ENCODE data around the gene SASH1.

DNA sequence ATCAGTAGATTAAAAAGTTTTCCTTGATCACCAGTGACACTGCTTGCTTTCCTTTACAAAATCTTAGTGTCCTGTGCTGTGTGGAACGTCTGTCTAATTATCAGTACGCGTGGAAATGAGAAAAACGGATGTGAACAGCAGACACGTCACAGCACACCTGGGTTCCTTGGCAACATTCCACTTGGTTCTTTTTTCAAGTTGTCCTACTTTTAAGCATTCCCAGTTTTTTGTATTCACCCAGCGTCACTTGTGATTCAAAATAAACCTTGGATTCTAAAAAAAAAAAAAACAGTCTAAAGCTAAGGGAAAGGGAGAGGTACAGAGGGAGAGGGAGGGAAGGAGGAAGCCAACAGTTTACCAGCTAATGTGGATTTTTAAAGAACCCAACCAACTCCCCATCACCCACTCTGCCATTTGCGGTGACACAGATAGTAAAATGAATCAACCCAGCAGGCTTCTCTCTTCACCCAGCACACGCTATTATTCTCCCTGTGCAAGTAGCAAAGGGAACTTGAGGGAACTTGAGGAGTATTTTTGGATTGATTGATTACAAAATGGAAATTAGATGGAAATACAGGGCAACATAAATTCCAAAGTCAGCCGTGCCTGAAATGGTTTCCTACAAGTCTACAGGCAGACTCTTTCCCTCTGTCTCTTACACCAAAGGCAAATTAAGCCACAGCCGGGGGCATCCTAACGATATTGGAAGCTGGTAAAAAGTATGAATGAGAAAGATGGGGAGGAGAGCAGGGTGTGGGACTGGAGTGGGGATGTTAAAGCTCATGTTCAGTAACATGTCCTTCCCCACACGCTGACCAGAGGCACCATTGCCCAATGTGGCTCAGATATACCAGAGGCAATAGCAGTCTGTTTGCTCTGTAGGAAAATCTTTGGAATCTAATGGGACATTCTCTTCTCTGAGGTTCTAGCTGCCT lies 129.8 kb downstream of the SASH1 start:
- TF ChIP-seq, protein P1, sequence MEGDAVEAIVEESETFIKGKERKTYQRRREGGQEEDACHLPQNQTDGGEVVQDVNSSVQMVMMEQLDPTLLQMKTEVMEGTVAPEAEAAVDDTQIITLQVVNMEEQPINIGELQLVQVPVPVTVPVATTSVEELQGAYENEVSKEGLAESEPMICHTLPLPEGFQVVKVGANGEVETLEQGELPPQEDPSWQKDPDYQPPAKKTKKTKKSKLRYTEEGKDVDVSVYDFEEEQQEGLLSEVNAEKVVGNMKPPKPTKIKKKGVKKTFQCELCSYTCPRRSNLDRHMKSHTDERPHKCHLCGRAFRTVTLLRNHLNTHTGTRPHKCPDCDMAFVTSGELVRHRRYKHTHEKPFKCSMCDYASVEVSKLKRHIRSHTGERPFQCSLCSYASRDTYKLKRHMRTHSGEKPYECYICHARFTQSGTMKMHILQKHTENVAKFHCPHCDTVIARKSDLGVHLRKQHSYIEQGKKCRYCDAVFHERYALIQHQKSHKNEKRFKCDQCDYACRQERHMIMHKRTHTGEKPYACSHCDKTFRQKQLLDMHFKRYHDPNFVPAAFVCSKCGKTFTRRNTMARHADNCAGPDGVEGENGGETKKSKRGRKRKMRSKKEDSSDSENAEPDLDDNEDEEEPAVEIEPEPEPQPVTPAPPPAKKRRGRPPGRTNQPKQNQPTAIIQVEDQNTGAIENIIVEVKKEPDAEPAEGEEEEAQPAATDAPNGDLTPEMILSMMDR (conservative IDR thresholded peaks at IDR 0.05 in 1 of 2, IDR thresholded peaks at IDR 0.05 in 1 of 2; ENCODE audit: extremely low read depth in 1 of 2, insufficient read depth in 1 of 2, low read depth in 1 of 2, low read length in 2 of 2), result no peak
- TF ChIP-seq EZH2 (IDR thresholded peaks at IDR 0.05; ENCODE audit: borderline replicate concordance, low read length), result no peak

All from mammary epithelial cell (primary cell).